RPMI7951 (cell line): Measurements from ENCODE around the gene COQ5. TPM values are rescaled to one million over a fixed set of nuclear protein-coding genes. Genes with fewer than 3 reads are reported as not detected.
A peak's percentile ranks its signal among the peaks of the same experiment; 100 is the strongest.
"Not testable (repeated sequence)": the region's sequence is repeated elsewhere in the genome, so short reads cannot be mapped to it uniquely, and the experiment has no call there.

Experiments used
- DNase-seq: peaks from one replicate; pipeline ENCODE4 v3.0.0-alpha.2; 2012; ENCODE audit warnings: low read depth
- total RNA-seq: library from RNA; depleted of rRNA; stranded (reverse); fragments of >200 nt; shearing (Covaris generic); gene quantifications from 2 replicates; pipeline ENCODE4 v1.2.3, GENCODE V29; 2014

The COQ5 gene
- total RNA-seq, 1 experiment from 2014 or later, result 32.3 TPM

DNA sequence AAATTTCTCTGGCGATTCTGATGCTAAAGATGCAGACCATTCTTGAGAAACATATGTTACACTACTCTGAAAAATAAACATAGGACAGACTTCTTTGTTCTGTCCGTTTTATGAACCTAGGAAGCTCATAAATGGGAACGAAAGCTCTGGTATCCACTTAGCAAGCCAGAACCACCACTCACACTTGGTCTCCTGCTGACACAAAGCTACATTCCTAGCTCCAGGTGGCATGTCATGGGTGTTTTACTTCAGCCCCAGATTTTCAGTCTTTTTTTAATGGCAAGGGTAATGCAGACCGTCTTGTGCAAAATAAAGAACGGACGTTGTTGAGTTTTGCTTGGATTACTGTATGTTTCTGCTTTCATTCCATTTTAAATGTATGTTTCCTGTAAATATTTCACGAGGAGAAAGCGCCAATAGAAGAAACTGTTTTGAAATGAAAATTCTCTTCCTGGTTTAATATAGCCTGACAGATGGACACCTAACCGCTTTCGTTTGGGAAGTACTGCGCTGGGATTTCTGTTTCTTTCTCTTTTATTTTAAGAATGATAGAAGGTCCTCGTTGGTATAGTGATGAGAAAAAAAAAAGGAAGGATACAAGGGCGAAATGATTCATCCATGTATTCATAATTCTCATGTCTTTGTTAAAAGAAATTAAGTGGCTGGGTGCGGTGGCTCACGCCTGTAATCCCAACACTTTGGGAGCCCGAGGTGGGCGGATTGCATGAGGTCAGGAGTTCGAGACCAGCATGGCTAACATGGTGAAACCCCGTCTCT is 871 bp upstream of the COQ5 start:
- DNase-seq, result peak; percentile 51

DNA sequence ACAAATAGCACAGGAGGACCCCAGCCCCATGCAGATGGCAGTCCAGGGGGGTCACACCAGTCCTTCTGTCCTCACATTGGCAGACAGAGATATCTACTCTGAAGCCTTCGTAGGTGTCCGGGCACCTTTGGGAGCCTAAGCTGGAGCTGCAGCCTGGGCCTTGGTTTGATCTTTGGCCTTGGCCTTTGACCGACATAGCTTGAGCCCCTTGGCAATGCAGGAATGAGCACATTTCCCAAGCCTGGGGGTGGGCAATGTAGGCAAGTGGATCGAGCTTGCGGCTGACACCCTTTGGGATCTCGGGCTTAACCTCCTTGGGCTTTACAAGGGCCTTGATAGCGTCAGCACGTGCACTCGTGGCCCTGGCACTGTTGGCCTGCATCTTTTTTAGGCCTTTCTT is 6.4 kb downstream of the COQ5 start:
- DNase-seq, result no peak

DNA sequence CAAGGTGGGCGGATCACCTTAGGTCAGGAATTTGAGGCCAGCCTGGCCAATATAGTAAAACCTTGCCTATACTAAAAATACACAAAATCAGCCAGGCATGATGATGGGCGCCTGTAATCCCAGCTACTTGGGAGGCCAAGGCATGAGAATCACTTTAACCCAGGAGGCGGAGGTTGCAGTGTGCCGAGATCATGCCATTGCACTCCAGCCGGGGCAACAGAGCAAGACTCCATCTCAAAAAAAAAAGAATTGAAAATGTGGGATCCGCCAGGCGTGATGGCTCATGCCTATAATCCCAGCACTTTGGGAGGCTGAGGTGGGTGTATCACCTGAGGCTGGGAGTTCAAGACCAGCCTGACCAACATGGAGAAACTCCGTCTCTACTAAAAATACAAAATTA is 9.6 kb downstream of the COQ5 start:
- DNase-seq, result not testable (repeated sequence)

DNA sequence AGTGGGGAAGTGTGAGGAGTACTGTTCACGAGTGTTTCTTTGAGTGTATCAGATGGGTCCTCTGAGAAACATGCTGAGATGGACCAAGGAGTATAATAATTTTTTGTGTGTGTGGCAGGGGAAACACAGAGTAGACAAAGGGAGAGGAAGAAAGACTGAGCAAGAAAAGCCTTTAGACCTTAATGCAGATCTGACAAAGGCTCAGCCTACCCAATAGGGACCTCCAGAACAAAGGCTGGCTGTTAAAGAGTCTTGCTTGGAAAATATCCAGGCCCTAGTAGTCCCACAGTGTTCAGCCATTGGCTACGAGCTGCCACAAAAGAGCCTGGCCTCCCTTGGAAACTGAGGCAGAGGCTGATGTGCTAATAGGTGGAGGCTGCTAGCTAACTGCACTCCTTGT is 13.5 kb downstream of the COQ5 start:
- no peak for DNase-seq

DNA sequence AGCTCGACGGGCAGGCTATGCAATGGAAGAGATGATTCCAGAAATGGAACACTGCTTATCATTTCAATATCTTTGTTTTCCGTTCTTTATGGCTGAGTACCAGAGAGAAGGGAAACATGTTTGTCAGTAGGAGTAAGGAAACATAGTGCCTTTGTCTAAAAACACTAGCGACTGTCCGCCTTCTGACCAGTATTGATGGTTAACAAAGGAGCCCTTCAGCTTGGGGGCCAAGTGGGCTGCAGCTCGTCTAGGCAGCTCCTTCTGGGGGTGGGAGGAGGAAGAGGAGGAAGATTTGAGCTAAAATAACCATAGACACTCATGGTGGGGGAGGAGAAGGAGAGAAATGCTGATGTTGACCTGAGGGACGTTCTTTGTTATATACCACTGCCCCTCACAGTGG is 15.0 kb downstream of the COQ5 start:
- DNase-seq, result no peak

DNA sequence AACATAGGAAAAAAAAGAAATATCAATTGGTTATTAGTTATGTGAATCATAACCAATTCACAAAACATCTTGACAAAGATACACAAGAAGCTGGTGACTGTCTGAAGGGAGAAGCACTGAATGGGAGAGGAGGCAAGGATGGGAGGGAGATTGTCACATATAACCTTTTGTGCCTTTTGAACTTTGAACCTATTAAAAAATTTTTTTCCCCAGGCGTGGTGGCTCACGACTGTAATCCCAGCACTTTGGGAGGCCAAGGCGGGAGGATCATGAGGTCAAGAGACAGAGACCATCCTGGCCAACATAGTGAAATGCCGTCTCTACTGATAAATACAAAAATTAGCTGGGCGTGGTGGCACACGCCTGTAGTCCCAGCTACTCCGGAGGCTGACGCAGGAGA is 20.4 kb downstream of the COQ5 start:
- DNase-seq, result no peak

DNA sequence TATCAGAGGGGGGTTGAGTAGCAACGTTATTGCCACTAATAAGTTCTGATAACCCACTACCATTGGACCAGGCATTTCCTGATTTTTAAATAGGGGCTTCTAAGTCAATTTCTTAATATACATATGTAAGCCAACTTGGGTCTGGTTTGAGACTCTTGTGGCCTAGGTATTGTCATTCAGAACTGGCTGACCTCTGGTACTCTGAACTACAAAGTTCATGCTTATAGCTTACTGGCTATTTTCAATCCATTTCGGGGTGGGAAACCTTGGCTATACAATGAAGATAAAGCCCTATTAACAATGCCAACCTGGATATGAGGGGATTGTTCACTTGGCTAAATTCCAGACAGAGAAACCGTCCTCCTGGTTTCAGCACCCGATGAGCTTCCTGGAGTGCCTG is 24.4 kb downstream of the COQ5 start:
- DNase-seq, result no peak

DNA sequence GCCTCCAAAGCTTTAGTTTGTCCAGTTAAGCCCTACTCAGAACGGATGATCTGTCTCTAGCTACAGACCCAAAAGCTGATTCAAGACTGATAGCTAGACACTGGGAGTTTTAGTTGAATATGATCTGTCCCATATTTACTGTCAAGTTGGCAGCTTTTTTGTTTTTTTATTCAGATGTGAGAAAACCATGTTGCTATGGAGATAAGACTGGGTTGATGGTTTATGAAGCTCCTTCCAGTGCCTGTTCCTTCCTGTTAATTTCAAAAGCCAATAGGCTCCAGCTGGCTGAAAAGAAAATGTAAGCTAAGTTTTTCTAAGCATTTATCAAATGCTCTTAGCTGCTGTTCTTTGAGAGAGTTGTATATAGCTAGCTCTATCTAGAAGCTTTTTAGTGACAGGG is 28.4 kb downstream of the COQ5 start:
- DNase-seq, result no peak

DNA sequence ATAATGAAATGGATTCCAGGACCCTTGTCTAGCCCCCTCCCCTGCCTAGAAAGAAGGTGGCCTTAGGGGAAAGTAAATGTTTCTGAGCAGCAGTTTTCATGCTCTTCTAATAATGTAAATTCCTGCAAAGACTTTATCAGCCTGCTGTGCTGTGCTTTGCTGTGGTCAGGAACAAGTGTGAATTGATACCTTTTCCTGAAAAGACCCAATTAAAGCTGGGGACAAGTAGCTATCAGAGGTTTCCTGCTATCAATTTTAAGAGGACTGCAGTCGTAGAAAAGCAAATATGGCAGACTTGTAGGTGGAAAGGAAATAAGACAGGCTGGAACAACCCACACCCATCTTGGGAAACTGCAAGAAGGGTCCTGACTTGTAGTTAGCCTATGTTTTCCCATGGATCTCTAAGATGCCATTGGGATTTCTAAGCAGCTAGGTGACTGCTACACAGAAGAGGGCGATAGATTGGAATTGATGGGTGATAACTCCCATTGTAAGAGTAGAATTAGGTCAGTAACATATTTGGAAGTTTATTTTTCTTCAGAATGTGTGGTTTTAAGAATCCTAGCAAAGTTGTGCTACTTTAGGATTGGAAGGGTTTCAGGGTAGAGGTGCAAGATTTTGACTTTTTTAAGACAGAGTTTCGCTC is 30.0 kb downstream of the COQ5 start:
- DNase-seq, result no peak

DNA sequence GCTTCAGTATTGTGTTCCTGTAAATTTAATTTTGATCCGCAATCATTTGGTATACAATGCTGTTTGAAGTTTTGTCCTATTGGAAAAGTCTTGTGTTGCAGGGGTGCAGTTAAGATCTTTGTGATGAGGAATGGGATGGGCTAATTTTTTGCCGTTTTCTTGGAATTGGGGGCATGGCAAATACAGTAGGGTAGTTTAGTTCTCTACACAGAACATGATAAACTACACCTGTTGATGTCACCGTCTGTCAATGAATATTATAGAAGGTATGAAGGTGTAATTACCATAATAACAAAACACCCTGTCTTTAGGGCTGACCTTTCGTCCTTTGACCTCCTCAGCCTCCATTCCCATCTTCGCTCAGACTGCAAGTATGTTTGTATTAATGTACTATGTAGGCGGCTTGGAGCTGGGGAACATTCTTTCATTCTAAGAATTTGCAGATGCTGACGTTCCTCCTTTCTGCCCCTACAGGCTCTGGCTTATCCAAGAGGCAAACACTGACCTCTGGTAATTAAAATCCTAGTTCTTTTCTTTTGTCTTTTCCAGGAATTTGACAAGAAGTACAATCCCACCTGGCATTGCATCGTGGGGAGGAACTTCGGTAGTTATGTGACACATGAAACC is 31.3 kb downstream of the COQ5 start:
- no peak for DNase-seq

DNA sequence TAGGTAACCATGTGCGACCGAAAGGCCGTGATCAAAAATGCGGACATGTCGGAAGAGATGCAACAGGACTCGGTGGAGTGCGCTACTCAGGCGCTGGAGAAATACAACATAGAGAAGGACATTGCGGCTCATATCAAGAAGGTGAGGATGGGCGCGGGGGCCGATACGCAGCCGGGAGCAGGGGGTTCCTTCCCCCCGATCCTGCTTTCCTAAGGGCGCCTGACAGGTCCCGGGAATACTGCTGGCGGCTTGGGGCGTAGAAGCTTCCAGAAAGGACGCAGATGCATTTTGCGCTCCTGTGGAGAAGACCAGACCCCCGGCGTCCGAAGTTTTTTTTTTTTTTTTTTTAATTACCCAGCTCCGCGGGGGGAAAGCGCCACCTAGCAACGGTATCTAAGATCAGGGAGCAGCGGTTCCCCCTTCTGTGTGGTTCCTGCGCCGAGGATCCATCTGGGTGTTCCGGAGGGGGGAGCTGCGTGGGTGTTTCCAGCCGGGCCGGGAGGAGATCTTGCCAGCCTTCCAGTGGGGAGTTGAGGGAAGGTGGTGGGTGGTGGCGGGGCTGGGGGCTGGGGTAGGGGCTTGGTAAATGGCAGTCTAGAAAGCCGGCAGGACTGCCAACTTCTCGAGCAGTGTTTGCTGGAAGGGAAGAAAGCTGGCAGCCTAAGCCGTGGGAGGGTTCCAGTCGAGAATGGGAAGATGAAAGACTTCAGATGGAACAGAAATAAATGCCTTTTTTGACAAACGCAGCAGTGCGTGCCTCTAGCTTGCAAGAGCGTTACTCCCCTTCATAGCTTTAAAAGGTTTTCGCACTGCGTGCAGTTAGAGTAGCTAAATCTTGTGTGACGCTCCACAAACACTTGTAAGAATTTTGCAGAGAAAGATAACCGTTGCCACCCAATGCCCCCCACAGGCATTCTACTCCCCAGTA is 32.3 kb downstream of the COQ5 start:
- peak; percentile 59 for DNase-seq

DNA sequence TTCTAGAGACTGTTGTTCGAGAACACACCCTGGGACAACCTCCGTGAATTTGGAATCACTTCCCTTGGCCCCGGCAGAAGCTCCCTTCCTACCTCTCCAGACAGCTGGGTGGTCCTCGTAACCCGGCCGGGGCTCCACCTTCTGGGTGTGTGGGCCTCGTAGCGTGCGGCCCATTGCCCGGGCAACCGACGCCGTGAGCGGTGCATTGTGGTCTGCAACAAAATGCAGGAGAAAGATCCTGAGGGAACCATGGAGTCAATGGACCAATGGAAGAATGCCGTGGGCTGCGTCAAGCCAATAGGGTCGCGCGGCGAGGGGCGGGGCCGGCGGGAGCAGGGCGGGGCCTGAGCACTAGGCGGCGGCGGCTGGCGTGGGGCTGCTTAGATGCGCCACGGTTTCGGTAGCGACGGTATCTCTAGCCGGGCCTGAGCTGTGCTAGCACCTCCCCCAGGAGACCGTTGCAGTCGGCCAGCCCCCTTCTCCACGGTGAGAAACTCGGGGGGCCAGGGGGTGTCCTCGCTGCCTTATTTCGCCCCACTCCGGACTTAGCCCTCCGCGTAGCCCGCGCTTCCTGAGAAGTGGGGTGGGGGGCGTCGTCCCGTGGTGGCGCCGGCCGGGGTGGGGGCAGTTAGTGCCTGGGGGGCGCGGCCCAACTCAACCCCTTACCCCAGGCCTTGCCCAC is 33.1 kb downstream of the COQ5 start, which contains the start of gene DYNLL1:
Gene DYNLL1 (plus strand): TSS at position 383 of the 682 bp plus-strand sequence. CDS start 309 bp downstream, outside the sequence.
- peak; percentile 92 for DNase-seq

DNA sequence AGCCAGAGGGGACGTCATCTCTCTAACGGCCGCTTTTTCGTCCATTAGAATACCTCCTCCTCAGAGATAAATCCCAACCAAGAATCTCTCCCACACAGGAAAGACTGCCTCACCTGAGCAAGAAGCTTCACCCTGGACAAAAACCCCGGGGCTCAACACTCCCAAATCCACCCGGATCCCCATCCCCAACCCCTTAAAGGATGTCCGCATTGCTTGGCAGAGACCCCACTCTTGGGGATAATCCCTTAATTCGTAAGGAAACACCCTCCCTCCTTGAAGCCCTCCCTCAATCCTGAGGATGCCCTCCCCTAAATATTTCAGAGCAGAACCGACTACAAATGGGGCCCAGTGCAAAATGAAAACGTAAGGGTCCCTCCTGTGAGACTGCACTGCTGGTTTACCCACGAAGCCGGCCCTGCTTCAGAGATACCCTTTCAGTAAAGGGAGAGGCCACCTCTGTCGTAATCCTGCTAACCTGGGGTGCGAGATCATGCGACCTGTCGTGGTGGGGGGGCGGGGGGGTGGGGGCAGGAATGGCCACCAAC is 33.7 kb downstream of the COQ5 start:
- DNase-seq, result no peak

DNA sequence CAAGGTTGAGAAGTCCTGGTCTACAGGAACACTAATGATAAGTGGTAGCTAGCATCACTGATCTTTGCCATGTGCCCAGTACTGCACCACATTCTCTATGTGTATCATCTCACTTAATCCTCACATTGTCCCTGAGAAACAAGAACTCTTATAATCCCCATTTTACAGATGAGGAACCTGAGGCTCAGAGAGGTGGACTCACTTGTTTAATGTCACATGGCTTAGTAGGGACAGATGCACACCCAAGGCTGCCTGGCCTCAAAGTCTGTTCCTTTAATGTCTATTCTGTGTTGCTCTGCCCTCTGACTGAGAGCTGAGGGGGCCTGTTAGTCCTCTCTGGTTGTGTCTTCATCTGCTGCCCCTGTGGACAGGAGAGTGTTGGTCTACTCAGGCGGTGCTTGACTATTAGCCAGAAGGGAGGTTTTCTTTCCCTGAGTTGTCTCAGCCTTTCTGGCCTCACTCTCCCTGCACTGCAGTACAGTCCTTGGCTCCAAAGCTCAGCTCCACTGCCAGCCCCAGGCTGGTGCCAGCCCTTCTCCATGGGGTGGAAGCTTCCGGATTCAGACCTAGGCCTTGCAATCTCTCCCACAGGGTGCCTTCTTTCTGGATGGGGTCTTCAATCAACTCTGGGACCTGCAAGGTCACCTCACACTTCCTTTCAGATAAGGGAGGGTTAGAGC is 38.0 kb downstream of the COQ5 start:
- DNase-seq, result no peak

DNA sequence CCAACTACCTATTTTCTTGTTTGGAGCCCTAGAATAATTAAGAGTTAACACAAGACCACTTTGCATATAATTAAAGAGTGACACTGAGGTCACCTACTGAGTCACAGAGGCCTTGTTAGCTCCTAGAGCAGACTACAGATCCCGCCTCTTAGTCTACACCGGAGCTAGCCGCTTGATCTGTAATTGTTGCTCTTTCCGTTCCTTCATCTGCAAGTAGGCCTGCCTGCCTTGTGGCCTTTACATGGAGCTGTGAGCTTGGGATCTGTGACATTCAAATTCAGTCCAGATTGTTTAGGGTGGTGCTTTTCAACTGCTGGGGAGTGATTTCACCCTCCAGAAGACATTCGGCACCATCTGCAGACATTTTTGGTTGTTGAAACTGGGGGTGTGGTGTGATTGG is 38.6 kb downstream of the COQ5 start:
- no peak for DNase-seq

DNA sequence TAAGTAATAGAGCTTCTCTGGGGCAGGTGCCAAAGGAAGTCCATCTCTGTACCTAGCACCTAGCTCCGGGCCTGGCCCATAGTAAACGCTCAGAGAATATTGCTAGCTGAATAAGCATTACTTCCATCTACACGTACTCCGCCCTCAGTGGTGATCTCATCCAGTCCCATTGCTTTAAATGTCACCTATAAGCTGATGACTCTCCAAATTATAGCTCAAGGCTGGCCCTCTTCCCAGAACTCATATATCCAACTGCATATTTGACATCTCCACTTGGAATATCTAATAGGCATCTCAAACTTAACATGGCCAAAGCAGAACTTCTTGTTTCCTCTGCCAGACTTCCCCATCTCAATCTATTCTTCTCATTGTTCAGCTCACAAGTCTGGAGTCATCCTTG is 39.9 kb downstream of the COQ5 start:
- DNase-seq, result no peak

DNA sequence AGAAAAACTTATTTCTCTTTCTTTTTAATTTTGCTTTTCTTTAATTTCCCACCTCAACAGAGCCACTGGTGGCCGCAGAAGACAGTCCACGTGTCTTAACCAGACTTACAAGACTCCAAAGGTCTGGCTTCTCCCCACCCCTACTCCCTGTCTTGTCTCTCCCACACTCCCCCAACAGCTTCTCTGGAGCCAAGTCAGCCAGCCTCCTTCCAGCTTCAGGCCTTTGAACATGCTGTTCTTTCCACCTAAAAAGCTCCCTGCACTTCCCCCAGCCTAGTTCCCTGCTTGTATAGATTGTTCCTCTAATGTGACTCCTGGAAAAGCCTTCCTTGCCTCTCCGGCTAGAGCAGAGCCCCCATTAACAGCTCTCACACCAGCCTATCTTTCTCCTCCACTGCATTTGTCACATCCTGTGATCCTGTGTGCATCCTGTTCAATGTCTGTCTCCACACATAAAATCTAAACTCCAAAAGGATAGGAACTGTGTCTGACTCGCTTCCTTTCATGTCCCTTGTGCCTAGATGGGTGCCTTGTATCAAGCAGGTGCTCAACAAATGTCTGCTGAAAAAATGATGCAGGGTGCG is 40.8 kb downstream of the COQ5 start:
- DNase-seq, result no peak

DNA sequence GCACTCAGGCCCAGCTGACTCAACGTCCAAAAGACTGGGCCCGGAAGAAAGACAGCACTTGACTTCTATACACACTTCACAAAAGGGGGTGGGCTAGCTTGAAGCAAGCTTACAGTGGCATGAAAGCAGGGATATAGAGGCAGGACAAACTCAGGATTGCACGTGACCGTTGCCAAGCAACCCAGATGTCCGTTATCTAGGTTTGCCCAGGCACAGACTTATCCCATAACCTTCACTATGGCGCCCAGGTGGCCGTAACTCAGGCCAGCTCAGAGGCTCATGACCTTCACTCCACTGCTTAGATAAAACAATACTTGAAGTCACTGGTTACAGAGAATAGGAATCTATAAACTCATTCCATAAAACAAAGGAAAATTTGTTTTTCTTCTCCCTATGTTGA is 41.4 kb downstream of the COQ5 start:
- DNase-seq, result not testable (repeated sequence)

DNA sequence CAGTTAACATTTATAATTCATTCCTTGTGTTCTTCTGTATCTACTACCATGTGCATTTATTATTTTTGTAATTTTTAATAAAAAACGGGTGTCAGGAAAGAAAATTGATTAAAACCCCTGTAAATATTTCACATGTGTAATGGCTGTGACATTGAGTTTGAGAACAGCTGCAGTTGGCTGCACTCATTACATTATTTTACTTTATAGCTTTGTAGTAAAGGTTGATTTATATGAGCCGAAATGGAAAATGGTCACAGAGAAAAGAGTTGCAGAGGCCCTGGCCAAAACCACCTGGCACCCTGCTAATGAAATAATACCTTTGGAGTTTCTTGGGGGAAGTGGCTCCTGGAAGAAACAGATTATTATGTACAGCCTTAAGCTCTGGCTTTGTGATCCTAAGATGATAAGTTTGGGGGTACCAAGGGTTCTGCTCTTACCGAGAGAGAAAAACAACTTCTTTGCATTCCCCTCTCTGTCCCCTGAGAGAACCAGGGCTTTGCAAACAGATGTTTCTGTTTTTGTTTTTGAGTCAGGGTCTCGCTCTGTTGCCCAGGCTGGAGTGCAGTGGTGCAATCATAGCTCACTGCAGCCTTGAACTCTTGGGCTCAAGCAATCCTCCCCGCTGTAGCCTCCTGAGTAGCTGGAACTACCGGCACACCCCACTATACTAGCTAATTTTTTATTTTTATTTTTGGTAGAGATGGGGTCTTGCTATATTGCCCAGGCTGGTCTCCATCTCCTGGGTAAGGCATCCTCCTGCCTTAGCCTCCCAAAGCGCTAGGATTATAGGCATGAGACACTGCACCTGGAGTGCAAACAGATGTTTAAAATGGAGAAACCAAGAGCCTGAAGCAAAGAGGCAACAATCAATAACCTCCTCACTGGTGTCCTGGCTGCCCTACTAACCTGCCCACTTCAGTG is 42.7 kb downstream of the COQ5 start:
- DNase-seq, result no peak
